Stimulated activated CD8-positive, alpha-beta memory T cell treated with anti-CD3 and anti-CD28 coated beads, Interleukin-7, amount 100 ng/mL, for 48 hours (primary cell): ENCODE measurements around the gene CCDC138.

Experiments used
- DNase-seq, 2 donors: peaks; one replicate each; pipeline ENCODE4 v3.0.0-alpha.2; 2020; ENCODE audit warnings: low read depth in 1 of 2; ENCODE audit errors: extremely low read depth in 1 of 2

Gene CCDC138

GRCh38 chr2:108825736-108826135 is 39.2 kb downstream of the CCDC138 start:
- no peak for DNase-seq

- no peak for DNase-seq
Observed at GRCh38 chr2:108829578-108830310, 43.2 kb downstream of the CCDC138 start.

GRCh38 chr2:108833219-108833618 is 46.6 kb downstream of the CCDC138 start:
- DNase-seq: no peak

GRCh38 chr2:108834620-108835019 is 48.0 kb downstream of the CCDC138 start:
- no peak for DNase-seq

- DNase-seq: no peak
Observed at GRCh38 chr2:108835040-108835439, 48.5 kb downstream of the CCDC138 start.

- DNase-seq: no peak
Observed at GRCh38 chr2:108837198-108837597, 50.6 kb downstream of the CCDC138 start.

- no peak for DNase-seq
Observed at GRCh38 chr2:108841506-108841905, 54.9 kb downstream of the CCDC138 start.

- DNase-seq: no peak
Observed at GRCh38 chr2:108845923-108846322, 59.4 kb downstream of the CCDC138 start.

- no peak for DNase-seq
Observed at GRCh38 chr2:108847000-108847399, 60.4 kb downstream of the CCDC138 start.

GRCh38 chr2:108852375-108852774 is 65.8 kb downstream of the CCDC138 start:
- DNase-seq: no peak

- no peak for DNase-seq
Observed at GRCh38 chr2:108853421-108853820, 66.8 kb downstream of the CCDC138 start.

- no peak for DNase-seq
Observed at GRCh38 chr2:108854484-108854883, 67.9 kb downstream of the CCDC138 start.

- no peak for DNase-seq
Observed at GRCh38 chr2:108855194-108855593, 68.6 kb downstream of the CCDC138 start.

GRCh38 chr2:108858894-108859293 is 72.3 kb downstream of the CCDC138 start:
- no peak for DNase-seq

GRCh38 chr2:108866041-108866440 is 79.5 kb downstream of the CCDC138 start:
- no peak for DNase-seq

GRCh38 chr2:108868911-108869310 is 82.3 kb downstream of the CCDC138 start:
- no peak for DNase-seq

GRCh38 chr2:108869542-108869941 is 83.0 kb downstream of the CCDC138 start:
- DNase-seq: no peak

- DNase-seq: no peak
Observed at GRCh38 chr2:108870069-108870644, 83.6 kb downstream of the CCDC138 start.

GRCh38 chr2:108877506-108877905 is 90.9 kb downstream of the CCDC138 start:
- no peak for DNase-seq

GRCh38 chr2:108878276-108878675 is 91.7 kb downstream of the CCDC138 start:
- DNase-seq: no peak

GRCh38 chr2:108884619-108885018 is 98.0 kb downstream of the CCDC138 start:
- no peak for DNase-seq

- no peak for DNase-seq
Observed at GRCh38 chr2:108889907-108890306, 103.3 kb downstream of the CCDC138 start.

- no peak for DNase-seq
Observed at GRCh38 chr2:108893277-108893676, 106.7 kb downstream of the CCDC138 start.
